ENCODE results near the gene NEUROG3. TPM values are rescaled to one million over a fixed set of nuclear protein-coding genes. Genes with fewer than 3 reads are reported as not detected.
"Not testable (repeated sequence)": the region's sequence is repeated elsewhere in the genome, so short reads cannot be mapped to it uniquely, and the experiment has no call there.

NEUROG3 gene
- total RNA-seq, 1 experiment from 2014 or later: not detected

DNA sequence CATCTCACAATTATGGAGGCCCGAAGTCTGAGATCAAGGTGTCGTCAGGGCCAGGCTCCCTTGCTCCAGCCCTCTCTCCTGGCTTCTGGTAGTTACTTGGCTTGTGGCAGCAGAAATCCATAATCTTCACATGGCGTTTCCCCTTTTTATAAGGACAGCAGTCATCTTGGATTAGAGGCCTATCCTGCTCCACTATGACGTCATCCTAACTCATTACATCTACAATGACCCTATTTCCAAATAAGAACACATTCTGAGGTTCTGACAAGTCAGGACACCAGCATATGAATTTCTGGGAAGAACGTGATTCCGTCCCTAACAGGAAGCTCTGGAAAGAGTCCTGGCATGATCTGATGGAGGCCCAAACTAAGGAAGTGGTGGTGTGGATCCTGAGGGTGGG lies 35.8 kb downstream of the NEUROG3 start:
- no peak for DNase-seq (ENCODE audit: low read depth)
- in situ Hi-C loops (cut with HindIII; ENCODE audit: low pct_unique_long_range_greater_than_20kb, low sequenced_read_pairs): no loop called here

DNA sequence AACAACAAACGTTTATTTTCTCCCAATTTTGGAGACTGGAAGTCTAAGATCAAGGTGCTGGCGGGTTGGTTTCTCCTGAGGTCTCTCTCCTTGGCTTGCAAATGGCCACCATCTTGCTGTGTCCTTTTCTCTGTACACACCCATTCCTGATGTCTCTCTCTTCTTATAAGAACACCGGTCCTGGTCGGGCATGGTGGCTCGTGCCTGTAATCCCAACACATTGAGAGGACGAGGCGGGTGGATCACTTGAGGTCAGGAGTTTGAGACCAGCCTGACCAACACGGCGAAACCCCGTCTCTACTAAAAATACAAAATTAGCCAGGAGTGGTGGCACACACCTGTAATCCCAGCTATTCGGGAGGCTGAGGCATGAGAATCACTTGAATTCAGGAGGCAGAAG lies 36.7 kb downstream of the NEUROG3 start:
- DNase-seq (ENCODE audit: low read depth); in situ Hi-C loops (cut with HindIII; ENCODE audit: low pct_unique_long_range_greater_than_20kb, low sequenced_read_pairs): not testable (repeated sequence)

DNA sequence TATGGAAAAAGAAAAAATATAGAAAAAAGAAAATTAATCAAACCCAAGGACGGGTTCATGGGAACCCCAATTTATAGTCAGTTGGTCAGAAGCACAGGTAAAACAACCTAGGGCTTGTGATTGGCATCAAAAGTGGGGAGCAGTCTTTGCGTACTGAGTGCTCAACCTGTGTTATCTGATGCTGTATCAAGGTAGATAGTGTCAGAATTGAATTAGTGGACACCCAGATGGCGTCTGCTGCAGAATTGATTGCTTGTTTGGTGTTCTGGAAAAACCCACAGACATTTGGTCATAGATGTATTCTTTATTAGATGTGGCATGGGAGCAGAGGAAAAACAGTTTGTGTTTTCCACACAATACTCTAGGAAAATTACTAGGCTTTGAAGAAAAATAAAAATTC lies 39.6 kb downstream of the NEUROG3 start:
- in situ Hi-C loops (cut with HindIII; ENCODE audit: low pct_unique_long_range_greater_than_20kb, low sequenced_read_pairs): no loop called here
- DNase-seq (ENCODE audit: low read depth): no peak

DNA sequence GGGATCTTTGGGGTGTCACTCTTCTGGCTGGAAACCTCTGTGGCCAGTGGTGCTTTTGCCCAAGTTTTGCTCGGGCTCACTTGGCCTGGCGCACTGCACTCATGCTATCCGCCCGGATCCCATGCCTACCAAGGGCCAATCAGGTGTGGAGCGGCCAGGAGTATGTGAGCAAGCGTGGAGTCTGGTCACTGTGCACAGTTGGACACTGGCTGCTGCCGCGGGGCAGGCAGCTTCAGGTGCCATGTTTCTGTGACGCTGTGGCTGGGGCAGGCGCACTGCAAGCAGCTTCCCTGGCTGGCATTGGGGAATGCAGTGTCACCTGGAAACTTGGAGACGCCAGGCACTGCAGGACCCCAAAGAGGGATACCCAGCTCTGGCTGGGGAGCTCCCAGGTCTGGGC lies 45.3 kb downstream of the NEUROG3 start:
- no peak for DNase-seq (ENCODE audit: low read depth)
- in situ Hi-C loops (cut with HindIII; ENCODE audit: low pct_unique_long_range_greater_than_20kb, low sequenced_read_pairs): no loop called here

Other genes with a start within 250 kb of the NEUROG3 start
- gene TACR2, start 156.5 kb downstream of the NEUROG3 start, total RNA-seq (2014; rRNA removed; shearing (Covaris generic); ENCODE audit: low replicate concordance): not detected in 2 replicates
- gene TSPAN15, start 122.0 kb downstream of the NEUROG3 start, total RNA-seq (2014; rRNA removed; shearing (Covaris generic); ENCODE audit: low replicate concordance): 29.9 and 51.0 TPM in 2 replicates
- gene FAM241B, start 56.8 kb upstream of the NEUROG3 start, total RNA-seq (2014; rRNA removed; shearing (Covaris generic); ENCODE audit: low replicate concordance): 14.2 and 21.6 TPM in 2 replicates
- gene COL13A1, start 228.5 kb upstream of the NEUROG3 start, total RNA-seq (2014; rRNA removed; shearing (Covaris generic); ENCODE audit: low replicate concordance): not detected in 2 replicates

Measured in Caki2 (cell line).